IMR-90 (cell line): Measurements from ENCODE around the gene TMEM53. TPM values are rescaled to one million over a fixed set of nuclear protein-coding genes. Genes with fewer than 3 reads are reported as not detected.
A peak's percentile ranks its signal among the peaks of the same experiment; 100 is the strongest.

ENCODE experiments used
- ATAC-seq: fragments of 200-7000 bp; cut with Tn5 transposase; 2 replicates; pipeline ENCODE4 v1.9.1; 2020; ENCODE audit warnings: low read depth, mild to moderate bottlenecking, moderate library complexity
- BruUV-seq: library from RNA; stranded (reverse); fragments of 400-500 nt; replicated peaks from 2 replicates; lab custom pipeline; 2021; lab: Mats Ljungman, UMichigan
- CTCF ChIA-PET: fragments of 300-600 bp; formaldehyde crosslinking; extraction: SDS; loops from one replicate; lab custom pipeline; 2021; ENCODE audit warnings: antibody characterized with exemption; lab: Yijun Ruan, JAX
- POLR2A ChIA-PET: fragments of 300-600 bp; sonication (Branson Sonifier 250); formaldehyde crosslinking; loops from one replicate; lab custom pipeline; 2022; ENCODE audit warnings: antibody characterized with exemption; ENCODE audit not compliant: unreplicated experiment; lab: Charles Lee
- DNase-seq: peaks from one replicate; pipeline ENCODE4 v3.0.0; 2013
- H2AFZ ChIP-seq: replicated peaks from 2 replicates; pipeline ENCODE3; 2013; ENCODE audit warnings: low read length, mild to moderate bottlenecking; ENCODE audit not compliant: poor library complexity
- H2AK5ac ChIP-seq: 2 replicates; pipeline ENCODE4 v1.6.1; 2013; ENCODE audit warnings: low read depth, low read length, inconsistent platforms
- H2AK9ac ChIP-seq: replicated peaks from 2 replicates; pipeline ENCODE3; 2013; ENCODE audit warnings: mild to moderate bottlenecking, low read depth, low read length, moderate library complexity; ENCODE audit not compliant: poor library complexity
- H2BK120ac ChIP-seq: 2 replicates; pipeline ENCODE4 v1.6.1; 2013; ENCODE audit warnings: low read depth, low read length, inconsistent platforms
- H2BK15ac ChIP-seq: 3 replicates; pipeline ENCODE4 v1.6.1; 2013; ENCODE audit warnings: low read depth, low read length, inconsistent platforms
- H2BK20ac ChIP-seq: 2 replicates; pipeline ENCODE4 v1.6.1; 2013; ENCODE audit warnings: low read depth, mild to moderate bottlenecking, inconsistent platforms, low read length, moderate library complexity
- H2BK5ac ChIP-seq: 2 replicates; pipeline ENCODE4 v1.6.1; 2013; ENCODE audit warnings: mild to moderate bottlenecking, low read depth, low read length, inconsistent platforms; ENCODE audit not compliant: poor library complexity, severe bottlenecking
- H3K14ac ChIP-seq: replicated peaks from 2 replicates; pipeline ENCODE4 v1.6.1; 2013; ENCODE audit warnings: low read depth, low read length, inconsistent platforms
- H3K18ac ChIP-seq: 2 replicates; pipeline ENCODE4 v1.6.1; 2013; ENCODE audit warnings: low read depth, low read length, control low read depth
- H3K23ac ChIP-seq: 2 replicates; pipeline ENCODE4 v1.6.1; 2013; ENCODE audit warnings: low read depth, low read length, inconsistent platforms
- H3K27ac ChIP-seq: 2 replicates; pipeline ENCODE4 v1.5.1; 2013; ENCODE audit warnings: mild to moderate bottlenecking, control low read depth, low read length; ENCODE audit not compliant: insufficient read depth
- H3K27me3 ChIP-seq: 2 replicates; pipeline ENCODE4 v1.6.1; 2013; ENCODE audit warnings: low read length; ENCODE audit not compliant: control insufficient read depth, insufficient read depth
- H3K36me3 ChIP-seq: 2 replicates; pipeline ENCODE4 v1.6.1; 2013; ENCODE audit warnings: low read length, mixed read lengths; ENCODE audit not compliant: control insufficient read depth, insufficient read depth
- H3K4ac ChIP-seq: 2 replicates; pipeline ENCODE4 v1.6.1; 2013; ENCODE audit warnings: low read depth, low read length, inconsistent platforms
- H3K4me1 ChIP-seq: 2 replicates; pipeline ENCODE4 v1.6.1; 2013; ENCODE audit warnings: low read length, mixed read lengths; ENCODE audit not compliant: control insufficient read depth, insufficient read depth
- H3K4me2 ChIP-seq: 2 replicates; pipeline ENCODE4 v1.6.1; 2013; ENCODE audit warnings: low read depth, mild to moderate bottlenecking, control low read depth, low read length, moderate library complexity
- H3K4me3 ChIP-seq: 2 replicates; pipeline ENCODE4 v1.5.1; 2013; ENCODE audit warnings: low read depth, mild to moderate bottlenecking, control low read depth, low read length, moderate library complexity; ENCODE audit not compliant: insufficient read depth
- H3K56ac ChIP-seq: 2 replicates; pipeline ENCODE4 v1.6.1; 2013; ENCODE audit warnings: low read length, inconsistent platforms; ENCODE audit not compliant: insufficient read depth; ENCODE audit errors: extremely low read depth
- H3K79me1 ChIP-seq, 2 experiments: 2 replicates each; pipeline ENCODE4 v1.6.1; 2013; ENCODE audit warnings: low read length in 2 of 2, inconsistent platforms in 1 of 2, low read depth in 1 of 2
- H3K9ac ChIP-seq: 2 replicates; pipeline ENCODE4 v1.6.1; 2013; ENCODE audit warnings: low read depth, low read length, control low read depth
- H3K9me1 ChIP-seq: 2 replicates; pipeline ENCODE4 v1.6.1; 2013; ENCODE audit warnings: low read length, inconsistent platforms; ENCODE audit not compliant: insufficient read depth
- H3K9me3 ChIP-seq: 2 replicates; pipeline ENCODE4 v1.6.1; 2013; ENCODE audit warnings: low read length; ENCODE audit not compliant: control insufficient read depth, insufficient read depth
- H4K20me1 ChIP-seq: 2 replicates; pipeline ENCODE4 v1.6.1; 2013; ENCODE audit warnings: low read length, inconsistent platforms; ENCODE audit not compliant: insufficient read depth
- H4K5ac ChIP-seq: 2 replicates; pipeline ENCODE4 v1.6.1; 2013; ENCODE audit warnings: mild to moderate bottlenecking, low read depth, low read length, control low read depth
- H4K8ac ChIP-seq, 2 experiments: 2 replicates each; pipeline ENCODE4 v1.6.1; 2013; ENCODE audit warnings: low read depth in 2 of 2, low read length in 2 of 2, control low read depth in 1 of 2, inconsistent platforms in 1 of 2
- H4K91ac ChIP-seq: 2 replicates; pipeline ENCODE4 v1.6.1; 2013; ENCODE audit warnings: low read depth, low read length, inconsistent platforms; ENCODE audit not compliant: insufficient read depth
- BHLHE40 ChIP-seq: fragments of 150-350 bp; IDR thresholded peaks from 2 replicates; pipeline ENCODE4 v1.6.1; 2016; ENCODE audit warnings: mild to moderate bottlenecking, low read depth, low read length
- CEBPB ChIP-seq: IDR thresholded peaks from 2 replicates; pipeline ENCODE4 v1.6.1; 2012; ENCODE audit warnings: low read depth, low read length, improper control_type of control experiment
- CTCF ChIP-seq: conservative IDR thresholded peaks from 2 replicates; pipeline ENCODE4 v1.5.1; 2012; ENCODE audit warnings: mild to moderate bottlenecking, low read depth, low read length, improper control_type of control experiment
- FOS ChIP-seq: fragments of 150-350 bp; IDR thresholded peaks from 2 replicates; pipeline ENCODE4 v1.6.1; 2016; ENCODE audit warnings: low read depth, low read length
- RFX5 ChIP-seq: IDR thresholded peaks from 2 replicates; pipeline ENCODE4 v1.8.0; 2012; ENCODE audit warnings: low read depth, mild to moderate bottlenecking, low read length, moderate library complexity
- SMC3 ChIP-seq: fragments of 150-350 bp; IDR thresholded peaks from 2 replicates; pipeline ENCODE4 v1.6.1; 2016; ENCODE audit warnings: low read depth, mild to moderate bottlenecking, antibody characterized with exemption, low read length, moderate library complexity
- USF2 ChIP-seq: fragments of 150-350 bp; IDR thresholded peaks from 2 replicates; pipeline ENCODE4 v1.6.1; 2017; ENCODE audit warnings: mild to moderate bottlenecking, antibody characterized with exemption, low read length, low read depth
- WGBS, 2 experiments: methylation state at CpG; one replicate each; pipeline versions ENCODE4 v1.1.5 to v1.1.7; 2013; ENCODE audit warnings: missing lambda C conversion rate in 2 of 2; ENCODE audit not compliant: insufficient read length in 1 of 2; ENCODE audit errors: extremely low coverage in 2 of 2; 5-methylcytosine and 5-hydroxymethylcytosine counted together
- dilution Hi-C: fragments of 300-500 bp; cut with HindIII; formaldehyde crosslinking; loops from one replicate; pipeline ENCODE4 v1.14.3; 2018; ENCODE audit warnings: low sequenced_read_pairs; ENCODE audit not compliant: unreplicated experiment
- in situ Hi-C: fragments of 300-500 bp; cut with MboI; formaldehyde crosslinking; loops from 3 replicates; pipeline ENCODE4 v1.14.3; 2019; ENCODE audit warnings: low sequenced_read_pairs, inconsistent platforms, mixed read lengths
- intact Hi-C: fragments of 100-400 bp; cut with micrococcal nuclease; formaldehyde crosslinking; loops from 2 replicates; pipeline ENCODE4 v1.10.0; 2022
- polyA plus RNA-seq, 3 experiments: library from polyadenylated mRNA; depleted of rRNA; stranded (reverse); fragments of >200 nt; gene quantifications; 2 replicates each; pipeline ENCODE4 v1.2.3, GENCODE V29; 2012; ENCODE audit warnings: low replicate concordance in 1 of 3
- total RNA-seq: library from RNA; depleted of rRNA; stranded (reverse); fragments of >200 nt; gene quantifications from 2 replicates; pipeline ENCODE4 v1.2.3, GENCODE V29; 2012

The TMEM53 gene
- total and polyA plus RNA-seq, 2 of the 4 experiments (the other 2 are of a cell fraction), result 2.7 to 6.3 TPM

- no peak for TF ChIP-seq CTCF
Observed at GRCh38 chr1:44631647-44632539, 42.4 kb downstream of the TMEM53 start (continued).

- Histone ChIP-seq H3K23ac (peak overlapping the region; percentile 89), H3K9ac (peak overlapping the region; percentile 74), H3K14ac (peak overlapping the region; percentile 86), H4K91ac (peak overlapping the region; percentile 87), H3K9me3 (no peaks in the 10 kb centered on the region), H3K18ac (peak overlapping the region; percentile 71), H2BK5ac (peak overlapping the region; percentile 80), H3K4me3 (peak overlapping the region; percentile 47), H2AFZ (peak overlapping the region; percentile 97), H3K4me2 (peak overlapping the region; percentile 76), H2BK120ac (peak overlapping the region; percentile 50), H2AK9ac (peak overlapping the region; percentile 59), H3K56ac (no peak overlapping the region; the same call in 1 of the 2 replicates), H3K36me3 (peaks cover 29% of the 10 kb centered on the region), H3K4ac (peak overlapping the region; percentile 96), H4K20me1 (peaks cover 12% of the 10 kb centered on the region), H4K5ac (peak overlapping the region; percentile 99), H2BK20ac (peak overlapping the region; percentile 69; the same call in 1 of the 2 replicates), H3K9me1 (peaks cover 38% of the 10 kb centered on the region), H3K27ac (peak overlapping the region; percentile 94), H3K79me1 (peaks cover 28 to 47% of the 10 kb centered on the region in 2 experiments), H2AK5ac (peak overlapping the region; percentile 89), H3K4me1 (peaks cover 16% of the 10 kb centered on the region), H3K27me3 (no peaks in the 10 kb centered on the region), H4K8ac (peak overlapping the region; percentile 99 to 100), H2BK15ac (peak overlapping the region; percentile 77; the same call in 2 of the 3 replicates)
- ChIA-PET POLR2A (interaction anchor here (1.0 to 1.1 kb wide), 2 partner anchors 16 to 42 kb away, joined by 5 read pairs; no protein-coding TSS in a partner anchor), CTCF (interaction anchor here (0.5 to 2.0 kb wide), 2 partner anchors 22 kb away, joined by 3 to 7 read pairs; no protein-coding TSS in a partner anchor)
- dilution Hi-C loops, result no loop called here
- TF ChIP-seq FOS, result no peak
- TF ChIP-seq BHLHE40, result no peak
- no peak for TF ChIP-seq CEBPB
- TF ChIP-seq RFX5, result no peak
- TF ChIP-seq CTCF, result no peak
- no peak for TF ChIP-seq USF2
- TF ChIP-seq SMC3, result no peak
- 22% methylated on average over 7 of the region's 8 CpGs; no CpG with 5 or more reads in 1 of the 2 experiments for WGBS, 2 experiments
- BruUV-seq, result no TSS peak
- in situ Hi-C loops, result no loop called here
- intact Hi-C loops, result loop anchor here (1.0 kb wide), 1 partner anchor 15 kb away; no protein-coding TSS in a partner anchor
- DNase-seq, result no peak
- ATAC-seq, result no peak
Observed at GRCh38 chr1:44631333-44631646, 43.0 kb downstream of the TMEM53 start.
